ENCODE results near the gene DCAF5.

DCAF5 gene

DNA sequence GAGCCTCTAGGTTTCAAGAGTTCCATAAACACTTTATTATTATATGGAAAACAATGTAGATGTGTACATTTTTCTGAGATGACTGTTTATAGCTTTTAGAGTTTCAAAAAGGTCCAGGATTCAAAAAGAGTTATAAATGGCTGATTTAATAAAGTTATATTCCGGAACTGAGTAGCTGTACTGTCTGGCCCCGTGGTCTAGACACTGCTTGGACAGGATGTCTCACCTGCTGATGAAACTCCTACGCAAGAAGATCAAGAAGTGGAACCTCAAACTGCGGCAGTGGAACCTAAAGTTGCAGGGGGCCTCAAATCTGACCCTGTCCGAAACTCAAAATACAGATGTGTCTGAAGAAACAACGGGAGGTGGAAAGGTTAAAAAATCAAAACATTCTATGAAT lies 69.7 kb downstream of the DCAF5 start:
- Histone ChIP-seq H3K4me1 (ENCODE audit: low read length) (no peaks in the 10 kb centered on the region), H3K27me3 (replicated peaks; ENCODE audit: insufficient read depth, low read length) (no peaks in the 10 kb centered on the region), H2AFZ (ENCODE audit: low read length) (no peak overlapping the region), H3K4me3 (ENCODE audit: low read length) (no peak overlapping the region), H3K79me2 (ENCODE audit: low read length) (no peaks in the 10 kb centered on the region), H3K27ac (ENCODE audit: low read length) (no peak overlapping the region), H3F3A (ENCODE audit: insufficient read depth, low read length) (no peaks in the 10 kb centered on the region), H4K20me1 (ENCODE audit: insufficient read depth, low read length) (no peaks in the 10 kb centered on the region), H3K36me3 (replicated peaks; ENCODE audit: insufficient read depth, low read length) (no peaks in the 10 kb centered on the region), H3K9ac (ENCODE audit: low read length) (no peak overlapping the region), H3K9me2 (replicated peaks; ENCODE audit: insufficient read depth, low read length) (no peaks in the 10 kb centered on the region), H3K4me2 (ENCODE audit: low read depth, low read length) (no peak overlapping the region), H3K9me3 (replicated peaks; ENCODE audit: insufficient read depth, low read length) (no peaks in the 10 kb centered on the region)
- DNase-seq = no peak
- no peak for TF ChIP-seq EZH2phosphoT487 (IDR thresholded peaks at IDR 0.05; ENCODE audit: low read length)
- no peak for TF ChIP-seq EZH2 (optimal IDR thresholded peaks at IDR 0.05; ENCODE audit: low read depth, low read length)
- TF ChIP-seq, protein P1, sequence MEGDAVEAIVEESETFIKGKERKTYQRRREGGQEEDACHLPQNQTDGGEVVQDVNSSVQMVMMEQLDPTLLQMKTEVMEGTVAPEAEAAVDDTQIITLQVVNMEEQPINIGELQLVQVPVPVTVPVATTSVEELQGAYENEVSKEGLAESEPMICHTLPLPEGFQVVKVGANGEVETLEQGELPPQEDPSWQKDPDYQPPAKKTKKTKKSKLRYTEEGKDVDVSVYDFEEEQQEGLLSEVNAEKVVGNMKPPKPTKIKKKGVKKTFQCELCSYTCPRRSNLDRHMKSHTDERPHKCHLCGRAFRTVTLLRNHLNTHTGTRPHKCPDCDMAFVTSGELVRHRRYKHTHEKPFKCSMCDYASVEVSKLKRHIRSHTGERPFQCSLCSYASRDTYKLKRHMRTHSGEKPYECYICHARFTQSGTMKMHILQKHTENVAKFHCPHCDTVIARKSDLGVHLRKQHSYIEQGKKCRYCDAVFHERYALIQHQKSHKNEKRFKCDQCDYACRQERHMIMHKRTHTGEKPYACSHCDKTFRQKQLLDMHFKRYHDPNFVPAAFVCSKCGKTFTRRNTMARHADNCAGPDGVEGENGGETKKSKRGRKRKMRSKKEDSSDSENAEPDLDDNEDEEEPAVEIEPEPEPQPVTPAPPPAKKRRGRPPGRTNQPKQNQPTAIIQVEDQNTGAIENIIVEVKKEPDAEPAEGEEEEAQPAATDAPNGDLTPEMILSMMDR (IDR thresholded peaks at IDR 0.05; ENCODE audit: low read length) = no peak

- Histone ChIP-seq H3K9me2 (replicated peaks; ENCODE audit: insufficient read depth, low read length) (no peaks in the 10 kb centered on the region), H3K79me2 (ENCODE audit: low read length) (no peaks in the 10 kb centered on the region), H3K9ac (ENCODE audit: low read length) (no peak overlapping the region), H3K4me3 (ENCODE audit: low read length) (no peak overlapping the region), H2AFZ (ENCODE audit: low read length) (no peak overlapping the region), H3F3A (ENCODE audit: insufficient read depth, low read length) (no peaks in the 10 kb centered on the region), H3K27me3 (replicated peaks; ENCODE audit: insufficient read depth, low read length) (no peaks in the 10 kb centered on the region), H3K4me1 (ENCODE audit: low read length) (no peaks in the 10 kb centered on the region), H3K27ac (ENCODE audit: low read length) (no peak overlapping the region), H4K20me1 (ENCODE audit: insufficient read depth, low read length) (no peaks in the 10 kb centered on the region), H3K4me2 (ENCODE audit: low read depth, low read length) (no peak overlapping the region), H3K36me3 (replicated peaks; ENCODE audit: insufficient read depth, low read length) (no peaks in the 10 kb centered on the region), H3K9me3 (replicated peaks; ENCODE audit: insufficient read depth, low read length) (no peaks in the 10 kb centered on the region)
- no peak for DNase-seq
- TF ChIP-seq, protein P1 (IDR thresholded peaks at IDR 0.05; ENCODE audit: low read length) = no peak
- TF ChIP-seq EZH2phosphoT487 (IDR thresholded peaks at IDR 0.05; ENCODE audit: low read length) (no peak), EZH2 (optimal IDR thresholded peaks at IDR 0.05; ENCODE audit: low read depth, low read length) (no peak)
These were observed 71.6 kb downstream of the DCAF5 start for GRCh38 chr14:69081271-69081670.

DNA sequence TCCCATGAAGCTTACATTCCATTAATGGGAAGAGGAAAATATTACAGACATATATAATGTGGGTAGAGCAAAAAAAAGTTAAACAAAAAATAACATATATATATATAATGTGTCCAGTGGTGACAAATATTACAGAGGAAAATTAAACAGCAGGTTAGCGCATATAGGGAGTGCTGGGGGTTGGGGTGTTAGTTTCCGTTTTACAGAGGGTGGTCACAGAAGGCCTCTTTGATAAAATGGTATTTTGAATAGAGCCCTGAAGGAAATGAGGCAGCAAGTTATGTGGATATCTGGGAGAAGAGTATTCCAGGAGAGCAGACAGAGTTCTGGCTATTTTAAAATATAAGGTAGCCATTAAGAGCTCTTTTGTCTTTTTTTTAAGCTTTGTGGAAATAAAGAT lies 73.2 kb downstream of the DCAF5 start:
- no peaks in the 10 kb centered on the region for H3K9me2 ChIP-seq (replicated peaks; ENCODE audit: insufficient read depth, low read length)
- no peaks in the 10 kb centered on the region for H3K79me2 ChIP-seq (ENCODE audit: low read length)
- no peak overlapping the region for H3K27ac ChIP-seq (ENCODE audit: low read length)
- no peak overlapping the region for H2AFZ ChIP-seq (ENCODE audit: low read length)
- no peaks in the 10 kb centered on the region for H3K4me1 ChIP-seq (ENCODE audit: low read length)
- H3K9ac ChIP-seq (ENCODE audit: low read length) = no peak overlapping the region
- no peak overlapping the region for H3K4me2 ChIP-seq (ENCODE audit: low read depth, low read length)
- H3K4me3 ChIP-seq (ENCODE audit: low read length) = no peak overlapping the region
- H3F3A ChIP-seq (ENCODE audit: insufficient read depth, low read length) = no peaks in the 10 kb centered on the region
- no peaks in the 10 kb centered on the region for H3K36me3 ChIP-seq (replicated peaks; ENCODE audit: insufficient read depth, low read length)
- no peaks in the 10 kb centered on the region for H3K27me3 ChIP-seq (replicated peaks; ENCODE audit: insufficient read depth, low read length)
- H3K9me3 ChIP-seq (replicated peaks; ENCODE audit: insufficient read depth, low read length) = no peaks in the 10 kb centered on the region
- TF ChIP-seq EZH2phosphoT487 (IDR thresholded peaks at IDR 0.05; ENCODE audit: low read length) (no peak), EZH2 (optimal IDR thresholded peaks at IDR 0.05; ENCODE audit: low read depth, low read length) (no peak)
- TF ChIP-seq, protein P1 (IDR thresholded peaks at IDR 0.05; ENCODE audit: low read length) = no peak
- H4K20me1 ChIP-seq (ENCODE audit: insufficient read depth, low read length) = no peaks in the 10 kb centered on the region
- DNase-seq = no peak

Data from MM.1S (cell line).